DMS 273 (cell line): ENCODE results near the gene PXDN.
A peak's percentile ranks its signal among the peaks of the same experiment; 100 is the strongest.
"Not testable (repeated sequence)": the region's sequence is repeated elsewhere in the genome, so short reads cannot be mapped to it uniquely, and the experiment has no call there.

Experiments used
- DNase-seq: peaks from one replicate; lab custom pipeline; 2025; ENCODE audit not compliant: unreplicated experiment; lab: John Stamatoyannopoulos, UW

The PXDN gene

DNA sequence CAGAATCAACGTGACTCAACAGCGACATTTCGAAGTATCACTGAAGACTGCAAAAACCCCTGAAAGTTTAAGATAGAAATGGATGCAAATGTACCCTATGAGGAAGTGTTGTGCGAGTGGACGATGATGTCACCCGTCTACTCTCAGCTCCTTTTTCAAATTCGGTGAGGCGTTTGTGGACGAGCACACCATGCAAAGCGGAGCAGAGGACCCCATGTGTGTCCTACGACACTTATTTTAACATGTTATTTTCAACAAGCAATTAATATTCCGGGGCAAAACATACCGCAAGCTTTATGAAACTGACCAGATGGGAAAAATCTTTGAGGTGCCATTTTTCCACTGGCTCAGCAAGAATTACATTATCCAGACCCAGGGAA is 2.0 kb downstream of the PXDN start:
- DNase-seq, result no peak

DNA sequence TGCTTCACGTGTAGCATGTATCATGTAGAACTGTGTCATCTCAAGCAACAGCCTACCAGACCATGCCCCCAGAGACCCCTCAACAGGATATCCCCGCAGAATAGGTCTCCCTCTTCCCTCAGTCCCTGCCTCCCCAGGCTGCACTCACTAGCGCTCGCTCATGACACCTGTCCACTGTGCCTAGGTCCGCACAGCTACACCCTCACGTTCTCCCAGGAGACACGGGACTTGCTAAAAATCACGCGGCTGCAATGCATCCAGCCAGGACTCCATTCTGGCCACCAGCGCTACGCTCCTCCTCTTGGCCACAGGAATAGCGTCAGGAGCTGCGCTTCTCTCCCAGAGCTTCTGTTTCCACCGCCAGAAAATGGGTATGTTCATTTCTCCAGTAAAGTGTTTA is 2.5 kb downstream of the PXDN start:
- no peak for DNase-seq

DNA sequence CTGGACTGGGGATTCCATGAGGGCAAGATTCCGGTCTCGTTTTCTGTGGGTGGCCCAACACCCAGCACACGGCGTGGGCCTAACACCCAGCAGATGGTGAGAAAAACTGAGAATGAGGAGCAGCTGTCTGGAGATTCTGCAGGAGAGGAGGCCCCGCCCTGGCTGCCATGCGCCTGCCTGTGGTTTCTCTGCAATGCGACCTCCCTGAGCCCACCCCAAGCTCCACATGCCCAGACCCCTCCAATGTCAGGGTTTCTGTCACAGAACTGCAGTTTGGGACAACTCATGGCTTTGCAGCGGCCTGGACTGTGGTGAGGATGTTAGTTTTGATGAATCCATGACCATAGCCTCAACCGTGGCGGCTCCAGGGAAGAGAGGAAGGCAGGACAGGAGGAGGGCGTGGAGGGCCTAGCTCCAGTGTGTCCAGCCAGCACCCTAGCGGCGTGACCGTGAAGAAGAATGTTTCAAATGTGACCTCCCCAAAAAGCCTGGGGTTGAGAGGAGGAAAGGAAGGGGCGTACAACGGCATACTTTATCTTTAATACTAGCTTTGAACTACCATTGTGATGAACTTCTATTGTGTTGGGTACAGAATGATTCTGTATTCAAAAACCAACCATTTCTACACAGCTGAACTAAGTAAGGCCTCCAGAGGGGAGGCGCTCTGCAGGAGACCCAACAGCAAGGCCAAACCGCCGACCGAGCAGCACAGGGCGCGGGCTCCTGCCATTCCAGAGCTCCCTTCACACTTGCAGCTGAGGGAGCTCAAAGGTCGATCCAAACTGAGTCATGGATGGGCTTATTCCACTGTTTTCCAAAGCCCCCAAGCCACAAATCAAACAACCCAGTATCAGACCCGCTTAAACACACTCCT is 3.4 kb downstream of the PXDN start:
- DNase-seq, result peak; percentile 20

DNA sequence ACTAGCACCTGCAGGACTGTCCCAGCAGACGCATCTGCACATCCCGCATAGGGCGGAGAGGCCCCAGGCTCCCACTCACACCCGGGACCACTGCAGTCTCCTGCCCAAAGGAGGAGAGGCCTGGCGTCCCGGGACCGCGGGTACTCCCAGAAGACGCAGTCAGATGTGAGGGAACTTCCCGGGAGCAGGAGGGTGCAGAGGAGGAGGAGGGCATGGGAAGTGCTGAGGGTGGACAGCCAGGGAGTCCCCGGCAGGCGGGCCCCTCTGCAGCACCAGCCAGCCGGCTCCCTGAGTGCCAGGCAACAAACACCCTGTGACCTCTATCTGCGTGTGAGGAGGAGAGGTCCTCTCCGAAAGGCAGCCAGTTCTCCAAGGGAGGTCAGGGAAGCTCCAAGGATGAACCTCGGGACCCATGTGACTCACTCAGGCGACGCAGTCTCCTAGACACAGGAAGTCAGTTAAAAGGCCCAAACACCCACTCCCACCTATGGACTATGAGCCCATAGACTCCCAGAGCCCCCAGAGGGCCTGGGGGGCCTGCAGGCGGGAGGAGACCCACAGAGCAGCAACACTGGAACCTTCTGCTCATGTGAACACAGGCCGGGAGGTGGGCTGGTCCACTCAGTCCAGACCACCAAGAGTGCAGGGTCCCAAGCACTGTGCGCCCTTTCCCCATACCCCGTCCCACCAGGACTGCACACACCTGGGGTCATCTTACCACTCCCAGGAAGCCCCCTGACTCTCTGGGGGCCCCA is 4.2 kb downstream of the PXDN start:
- DNase-seq, result no peak

DNA sequence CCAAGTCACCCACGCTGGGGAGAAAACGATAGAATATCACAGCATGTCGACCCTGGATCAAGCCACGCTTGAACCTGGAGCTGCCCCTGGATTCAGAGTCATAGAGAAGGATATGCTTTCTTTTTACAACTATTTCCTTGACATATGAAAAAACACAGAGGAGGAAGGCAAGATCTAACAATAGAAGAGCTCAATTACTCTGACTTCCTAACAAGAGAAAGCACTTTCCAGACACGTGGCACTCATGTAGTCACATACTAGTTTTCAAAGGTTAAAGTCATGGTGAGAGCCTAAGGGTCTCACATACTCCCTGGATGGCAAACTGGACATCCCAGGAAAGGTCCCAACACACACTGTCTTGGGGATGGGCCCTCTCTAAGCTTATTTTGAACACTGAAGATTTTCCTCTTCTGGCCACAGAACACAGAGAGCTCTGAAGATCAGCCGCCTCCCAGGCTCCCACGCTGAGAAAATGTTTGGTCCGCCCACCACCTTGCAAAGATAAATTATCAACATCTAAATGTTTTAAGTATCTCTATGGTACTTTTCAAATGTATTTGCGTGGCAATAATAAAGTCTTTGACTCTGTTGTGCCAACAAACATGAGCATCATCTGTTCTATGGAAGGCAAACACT is 4.9 kb downstream of the PXDN start:
- DNase-seq, result no peak

DNA sequence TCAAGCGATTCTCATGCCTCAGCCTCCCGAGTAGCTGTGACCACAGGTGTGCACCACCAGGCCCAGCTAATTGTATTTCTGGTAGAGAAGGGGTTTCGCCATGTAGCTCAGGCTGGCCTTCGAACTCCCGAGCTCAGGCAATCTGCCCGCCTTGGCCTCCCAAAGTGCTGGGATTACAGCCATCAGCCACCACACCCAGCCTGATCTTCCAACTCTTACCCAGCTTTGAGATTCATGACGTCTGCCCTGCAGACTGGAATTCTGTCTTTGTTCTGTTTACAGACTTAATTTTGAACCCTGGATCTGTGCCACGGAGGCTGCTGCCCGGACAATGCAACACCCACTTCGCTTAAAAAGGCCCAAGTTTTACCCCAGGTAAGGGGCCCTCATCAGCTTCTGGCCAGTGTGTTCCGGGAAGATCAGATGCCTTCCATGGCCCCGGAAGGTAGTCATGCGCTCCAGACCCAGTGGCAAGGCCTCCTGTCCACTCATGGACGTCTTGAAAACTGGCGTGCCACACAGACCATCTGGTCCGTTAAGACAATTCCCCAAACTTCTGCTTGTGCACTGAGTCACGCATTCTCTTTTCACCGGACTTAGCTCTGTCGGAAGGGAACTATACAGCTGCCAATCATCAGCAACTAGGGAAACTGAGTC is 5.5 kb downstream of the PXDN start:
- DNase-seq, result no peak

DNA sequence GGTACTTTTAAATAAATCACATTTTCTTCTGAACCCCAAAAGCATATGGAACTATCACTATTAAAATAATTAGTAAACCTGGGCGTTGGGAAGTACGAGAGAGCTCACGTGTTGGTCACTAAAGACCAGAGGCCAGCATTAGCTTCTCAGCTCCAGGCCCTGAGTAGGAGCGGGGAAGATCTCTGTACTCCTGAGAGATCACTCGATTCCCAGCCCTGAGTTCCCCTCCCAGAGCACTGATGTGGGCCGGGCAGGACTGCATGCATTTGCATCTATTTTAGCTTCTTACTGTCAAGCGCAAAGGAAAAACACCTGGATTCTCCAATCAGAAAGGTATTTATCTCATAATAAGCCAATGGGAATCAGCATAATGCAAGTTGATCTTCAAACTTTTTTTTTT is 6.2 kb downstream of the PXDN start:
- DNase-seq, result no peak

DNA sequence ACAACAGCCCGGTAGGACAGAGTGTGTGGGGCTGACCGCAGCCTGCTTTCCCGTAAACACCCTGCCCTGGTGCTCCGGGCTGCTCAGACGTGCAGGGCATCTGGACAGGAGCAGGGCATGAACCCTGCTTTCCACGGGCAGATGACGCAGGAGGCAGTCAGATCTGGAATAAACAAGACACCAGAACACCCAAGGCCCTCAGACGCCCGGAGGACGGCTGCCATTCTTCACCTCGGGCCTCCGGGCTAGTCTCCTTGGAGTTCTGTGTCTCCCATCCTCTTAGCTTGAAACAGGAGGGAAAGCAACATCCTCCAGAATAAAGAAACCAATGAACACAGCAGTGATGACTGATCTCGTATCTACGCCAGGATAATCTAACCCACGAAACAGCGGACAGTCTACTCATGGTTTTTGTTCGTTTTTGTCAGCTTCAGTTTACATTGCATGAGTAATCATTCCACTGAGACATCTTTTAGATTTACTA is 7.3 kb downstream of the PXDN start:
- no peak for DNase-seq

DNA sequence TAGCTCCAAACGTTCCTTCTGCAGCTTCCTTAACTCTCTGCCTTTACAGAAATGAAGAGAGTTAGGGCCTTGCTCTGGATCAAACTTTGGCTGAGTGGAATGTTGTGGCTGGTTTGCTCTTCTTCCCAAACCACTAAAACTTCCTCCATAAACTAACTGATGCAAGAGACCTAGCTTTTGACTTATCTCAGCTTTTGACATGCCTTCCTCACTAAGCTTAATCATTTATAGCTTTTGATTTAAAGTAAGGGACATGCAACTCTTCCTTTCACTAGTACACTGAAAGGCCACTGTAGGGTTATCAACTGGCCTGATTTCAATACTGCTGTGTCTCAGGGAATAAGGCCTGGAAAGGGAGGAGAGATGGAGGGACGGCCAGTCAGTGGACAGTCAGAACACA is 8.3 kb downstream of the PXDN start:
- no peak for DNase-seq

DNA sequence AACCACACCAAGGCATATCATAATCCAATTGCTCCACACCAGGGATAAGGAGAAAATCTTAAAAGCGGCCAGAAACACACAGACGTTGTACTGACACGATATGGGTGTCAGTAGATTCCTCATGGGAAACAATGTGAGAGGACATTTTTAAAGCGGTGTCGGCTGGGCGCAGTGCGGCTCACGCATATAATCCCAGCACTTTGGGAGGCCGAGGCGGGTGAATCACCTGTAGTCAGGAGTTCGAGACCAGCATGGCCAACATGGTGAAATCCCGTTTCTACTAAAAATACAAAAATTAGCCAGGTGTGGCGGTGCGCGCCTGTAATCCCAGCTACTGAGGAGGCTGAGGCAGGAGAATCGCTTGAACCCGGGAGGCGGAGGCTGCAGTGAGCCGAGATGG is 11.0 kb downstream of the PXDN start:
- DNase-seq, result not testable (repeated sequence)

DNA sequence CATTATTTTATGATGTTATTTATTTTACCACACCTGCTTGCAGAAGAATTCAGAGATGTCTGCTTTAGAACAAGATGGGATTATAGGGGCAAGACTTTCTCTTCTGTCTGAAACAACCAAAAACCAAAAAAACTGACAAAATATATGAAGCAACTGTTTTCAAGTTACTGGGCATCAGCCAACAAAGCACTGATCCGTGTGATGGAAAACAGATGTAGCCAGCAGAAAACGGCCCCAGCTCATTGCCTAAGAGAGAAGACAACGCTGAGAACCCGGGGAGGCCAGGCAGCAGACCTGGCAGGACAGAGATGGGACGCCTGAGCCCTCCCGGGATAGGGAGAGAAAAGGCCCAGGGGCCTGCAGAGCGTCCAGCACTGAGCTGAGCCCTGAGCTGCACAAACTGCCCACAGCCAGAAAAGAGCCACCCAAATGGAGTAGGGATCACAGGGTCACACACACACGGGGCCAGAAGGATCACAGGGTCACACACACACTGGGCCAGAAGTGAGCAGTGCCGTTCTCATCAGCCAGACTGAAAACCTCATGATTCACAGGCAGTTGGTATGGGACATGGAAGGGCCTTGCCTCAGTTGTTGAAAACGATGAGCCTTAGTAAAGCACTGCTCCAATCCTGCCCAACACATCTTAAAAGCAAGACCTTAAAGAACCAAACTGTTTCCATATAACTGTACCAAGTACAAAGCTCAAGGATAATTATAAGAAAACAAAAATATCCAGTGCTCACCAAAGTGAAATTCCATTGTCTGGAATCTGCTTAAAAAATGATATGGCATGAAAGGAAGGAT is 12.1 kb downstream of the PXDN start:
- DNase-seq, result peak; percentile 17

DNA sequence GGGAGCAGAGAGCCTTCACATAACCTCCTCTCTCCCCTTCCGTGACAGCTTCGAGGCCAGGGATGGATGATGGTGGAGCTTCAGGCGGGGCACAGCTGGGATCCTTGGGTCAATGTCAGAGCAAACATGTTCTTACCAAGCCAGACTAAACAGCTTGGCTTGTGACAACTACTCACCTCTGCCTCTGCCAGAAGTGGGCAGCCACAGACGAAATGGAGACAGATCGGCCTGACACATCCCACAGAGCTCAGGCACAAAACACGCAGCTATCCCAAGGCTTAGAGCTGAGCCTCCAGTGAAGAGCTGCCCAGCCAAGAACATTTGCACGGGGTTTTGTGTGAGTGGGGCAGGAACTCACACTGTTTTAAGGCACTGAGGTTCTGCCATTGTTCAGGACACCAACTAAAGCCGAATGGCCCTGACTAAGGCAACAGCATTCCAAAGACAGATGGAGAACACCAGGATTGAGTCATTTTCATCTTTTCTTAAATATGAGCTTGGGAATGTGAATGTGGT is 12.8 kb downstream of the PXDN start:
- no peak for DNase-seq

DNA sequence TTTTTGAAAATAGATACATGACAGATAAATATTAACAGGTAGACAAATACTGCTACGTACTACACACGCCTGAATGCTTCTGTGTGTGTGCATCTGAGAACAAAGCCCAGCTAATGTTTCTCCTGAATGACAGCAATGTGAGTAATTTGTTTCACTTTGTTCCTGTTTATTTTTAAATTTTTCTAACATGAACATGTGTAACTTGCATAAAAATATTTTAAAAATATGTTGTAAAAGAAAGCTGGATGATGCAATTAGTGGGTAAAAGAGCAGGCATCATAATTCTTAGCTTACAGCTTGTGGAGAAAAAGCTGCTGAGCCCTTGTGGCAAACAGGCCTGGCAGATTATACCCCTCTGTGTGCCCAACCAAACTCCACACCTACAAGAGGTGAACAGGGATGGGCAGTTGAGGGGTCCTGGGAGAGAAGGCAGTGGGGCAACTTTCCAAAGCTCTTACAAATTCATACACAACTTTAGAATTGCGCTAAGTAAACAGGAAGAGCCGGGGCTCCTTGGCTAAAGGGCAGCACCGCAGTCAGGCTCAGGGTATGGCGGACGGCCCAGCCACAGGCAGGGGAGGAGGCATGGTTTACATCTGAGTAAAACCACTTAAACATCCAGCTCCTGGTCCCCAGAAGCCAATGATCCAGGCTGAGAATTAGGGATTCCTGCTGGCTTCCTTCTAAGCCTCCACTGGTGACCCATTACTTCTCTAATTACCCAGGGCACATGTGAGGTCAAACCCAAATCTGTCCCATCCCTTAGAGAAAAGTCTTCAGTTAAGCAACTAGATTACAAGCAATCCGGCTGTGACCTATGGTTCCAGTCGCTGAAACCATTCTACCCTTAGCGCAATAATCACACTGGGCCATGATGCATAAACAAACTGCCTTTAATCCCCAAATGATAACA is 14.0 kb downstream of the PXDN start:
- DNase-seq, result no peak

DNA sequence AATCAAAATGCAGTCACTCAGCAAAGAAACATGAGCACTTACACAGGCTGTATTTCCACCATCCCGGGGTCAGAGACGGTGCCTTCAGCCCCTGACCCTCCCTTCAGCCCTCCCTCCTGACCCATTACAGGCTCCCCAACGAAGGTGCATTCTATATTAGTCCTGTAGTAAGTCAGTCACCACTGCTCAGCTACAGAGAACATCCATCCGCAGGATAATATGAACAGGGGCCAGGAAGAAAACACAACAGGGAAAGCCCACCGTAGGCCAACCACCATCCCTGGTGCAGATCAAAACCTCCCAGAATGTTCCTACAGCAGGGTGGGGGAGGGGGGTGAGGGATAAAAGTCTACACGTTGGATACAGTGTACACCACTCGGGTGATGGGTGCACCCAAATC is 15.1 kb downstream of the PXDN start:
- DNase-seq, result no peak

DNA sequence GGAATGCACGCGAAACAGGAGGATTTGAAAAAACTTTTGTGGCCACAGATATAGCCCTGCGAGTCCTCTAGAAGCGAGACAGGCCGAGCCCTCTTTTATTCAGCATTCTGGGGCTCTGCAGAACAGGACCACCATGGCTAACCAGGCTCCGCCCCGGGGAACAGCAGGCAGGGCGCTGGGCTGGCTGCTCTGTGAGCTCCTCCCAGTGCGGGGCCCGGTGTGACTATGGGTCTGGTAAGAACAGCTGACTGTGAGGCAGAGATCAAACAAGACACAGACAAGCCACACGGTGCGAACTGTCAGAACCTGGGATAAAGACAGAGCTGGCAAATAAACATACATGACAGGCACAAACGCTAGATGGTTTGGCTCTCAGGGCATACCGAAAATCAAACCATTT is 15.5 kb downstream of the PXDN start:
- DNase-seq, result no peak

DNA sequence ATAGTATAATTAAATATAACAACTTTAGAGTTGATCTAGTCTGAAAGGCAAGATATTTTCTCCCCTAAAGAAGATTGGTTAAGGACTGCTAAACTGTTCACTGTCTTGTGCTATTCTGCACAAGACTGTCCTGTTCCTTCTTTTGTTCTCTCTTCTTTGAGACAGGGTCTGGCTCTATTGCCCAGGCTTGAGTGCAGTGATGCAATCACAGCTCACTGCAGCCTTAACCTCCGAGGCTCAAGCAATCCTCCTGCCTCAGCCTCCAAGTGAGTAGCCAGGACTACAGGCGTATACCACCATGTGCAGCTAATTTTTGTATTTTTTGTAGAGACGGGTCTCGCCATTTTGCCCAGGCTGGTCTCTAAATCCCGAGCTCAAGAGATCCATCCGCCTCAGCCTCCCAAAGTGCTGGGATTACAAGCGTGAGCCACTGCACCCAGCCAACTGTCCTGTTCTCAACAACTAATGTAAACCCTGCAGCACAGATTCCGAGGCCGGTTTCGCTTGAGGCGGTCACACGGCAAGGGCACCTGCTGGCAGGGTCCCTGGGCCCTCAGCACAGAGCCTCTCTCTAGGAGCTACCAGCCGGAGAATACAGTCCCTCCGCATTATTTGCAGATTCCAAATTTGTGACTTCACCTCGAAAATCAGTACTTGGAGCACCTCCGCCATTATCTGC is 16.4 kb downstream of the PXDN start:
- DNase-seq, result no peak

DNA sequence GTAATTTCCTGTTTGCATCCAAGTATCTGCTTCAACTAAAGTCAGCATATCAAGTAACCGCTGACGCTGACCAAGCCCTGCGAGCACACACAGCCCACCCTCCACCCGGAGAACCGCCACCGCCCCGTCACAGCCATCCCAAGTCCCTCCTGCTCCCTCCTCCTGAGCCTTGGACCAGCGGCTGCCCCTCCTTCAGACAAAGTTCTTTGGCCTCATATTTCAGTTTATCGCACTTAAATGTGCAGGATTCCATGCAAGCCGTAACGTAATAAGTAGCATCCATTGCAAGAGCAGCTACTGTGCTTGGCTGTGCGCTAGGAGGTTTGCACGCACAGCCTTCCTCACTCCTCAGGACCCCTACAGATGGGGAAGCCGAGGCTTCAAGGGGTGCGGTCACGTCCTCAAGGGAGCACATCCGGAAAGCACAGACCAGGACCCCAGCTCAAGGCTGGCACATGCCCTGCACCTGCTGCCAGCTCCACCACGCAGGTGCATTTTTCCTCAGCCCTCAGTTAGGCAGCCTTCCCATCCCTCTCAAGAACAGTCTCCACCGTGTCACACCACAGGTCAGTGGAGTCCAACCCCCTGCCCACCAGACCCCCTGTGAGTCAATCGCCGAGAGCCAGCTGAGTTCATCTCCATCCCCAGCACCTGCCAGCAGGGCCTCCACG is 17.1 kb downstream of the PXDN start:
- no peak for DNase-seq

DNA sequence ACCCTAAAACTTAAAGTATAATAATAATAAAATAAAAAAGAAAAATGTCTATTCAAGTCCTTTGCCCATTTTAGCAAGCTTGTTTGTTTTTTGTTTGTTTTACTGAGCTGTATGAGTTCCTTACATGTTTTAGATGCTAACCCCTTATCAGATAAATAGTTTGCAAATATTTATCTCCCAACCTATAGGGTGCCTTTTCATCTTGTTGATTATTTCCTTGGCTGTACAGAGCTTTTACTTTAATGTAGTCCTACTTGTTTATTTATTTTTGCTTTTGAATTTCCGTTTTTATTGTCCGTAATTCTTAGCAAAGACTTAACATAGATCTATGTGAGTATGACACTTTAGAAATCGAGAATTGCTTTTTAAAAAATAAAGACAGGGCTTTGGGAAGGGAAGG is 17.8 kb downstream of the PXDN start:
- no peak for DNase-seq
